Measurements from ENCODE around the gene SLC4A2. TPM values are rescaled to one million over a fixed set of nuclear protein-coding genes. Genes with fewer than 3 reads are reported as not detected.
A peak's percentile ranks its signal among the peaks of the same experiment; 100 is the strongest.
"Not testable (repeated sequence)": the region's sequence is repeated elsewhere in the genome, so short reads cannot be mapped to it uniquely, and the experiment has no call there.

SLC4A2 gene
- total RNA-seq, 5 donors from 2014 or later (not counting 1 experiment from before 2014, with no cell fraction given): 52.0 to 91.5 (median 74.4) TPM

- POLR2A ChIA-PET: no interaction called here
- Mint-ChIP-seq H3K36me3 (peaks cover 17% of the 10 kb centered on the region), H3K9me3 (no peaks in the 10 kb centered on the region), H3K27me3 (no peaks in the 10 kb centered on the region), H3K27ac (peak overlapping the region; percentile 46 to 48), H3K4me3 (no peak overlapping the region), H3K4me1 (peaks cover 0 to 12% (median 9%) of the 10 kb centered on the region in 3 donors)
- Histone ChIP-seq H3K4me1 (ENCODE audit: control insufficient read depth in 1 of 2, extremely low read depth in 1 of 2, insufficient read depth in 2 of 2, low read length in 2 of 2) (peaks cover 0 to 10% of the 10 kb centered on the region in 2 experiments), H3K9me3 (no peaks in the 10 kb centered on the region), H3K4me3 (ENCODE audit: control insufficient read depth in 1 of 2, extremely low read depth in 1 of 2, low read length in 1 of 2) (no peak overlapping the region), H3K27me3 (replicated peaks in 1 of 2; ENCODE audit: control insufficient read depth in 2 of 2, extremely low read depth in 1 of 2, insufficient read depth in 2 of 2, low read length in 1 of 2) (no peaks in the 10 kb centered on the region), H3K36me3 (ENCODE audit: control insufficient read depth in 2 of 2, extremely low read depth in 1 of 2, insufficient read depth in 1 of 2, low read length in 1 of 2) (peaks cover 17 to 45% of the 10 kb centered on the region in 2 donors), H3K27ac (ENCODE audit: low read length) (no peak overlapping the region)
- DNase-seq: peak in 4 of 35 experiments; percentile 26 to 43 (median 33)
- WGBS (ENCODE audit: insufficient coverage): 73% methylated on average over 5 of the region's 12 CpGs
- peak; percentile 29 to 57 (median 38) for ATAC-seq (replicated peaks in 1 of 4)
- CTCF ChIA-PET: interaction anchor here in 1 of 2 donors (0.8 kb wide), 1 partner anchor 21 kb away, joined by 3 read pairs; no protein-coding TSS in a partner anchor
Measured at GRCh38 chr7:151038951-151039849, 20.2 kb upstream of the SLC4A2 start.

DNA sequence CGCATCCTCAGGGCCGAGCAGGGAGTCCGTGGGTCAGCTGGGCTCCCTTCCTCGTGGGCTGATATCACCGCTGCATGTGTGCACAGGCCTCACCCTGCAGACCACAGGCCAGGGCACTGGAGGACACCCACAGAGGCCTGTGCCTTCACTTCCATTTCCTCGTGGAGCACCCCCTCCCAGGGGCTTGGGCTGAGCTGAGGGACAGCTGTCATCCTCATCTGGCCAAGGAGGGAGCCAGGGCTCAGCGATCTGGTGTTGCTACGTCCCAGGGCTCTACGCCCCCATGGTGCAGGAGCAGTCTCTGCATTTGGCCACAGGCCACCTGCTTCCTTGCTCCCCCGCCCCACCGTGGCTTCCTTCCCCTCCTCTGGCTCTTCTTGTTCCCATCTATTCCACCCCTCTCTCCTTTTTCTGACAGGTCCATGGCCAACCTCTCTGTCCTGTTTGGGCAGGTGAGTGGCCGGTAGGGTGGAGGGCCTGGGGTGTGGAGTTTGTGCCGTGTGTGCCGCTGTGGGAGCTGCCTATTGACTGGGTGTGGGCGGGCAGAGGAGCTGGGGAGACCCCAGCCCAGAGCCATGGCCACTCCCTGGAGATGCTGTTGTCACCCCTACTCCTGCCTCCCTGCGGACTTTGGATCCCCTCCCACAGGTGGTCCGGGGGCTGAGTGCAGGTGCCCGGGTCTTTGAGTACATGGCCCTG lies 19.4 kb upstream of the SLC4A2 start:
- DNase-seq (no peak), ATAC-seq (replicated peaks in 1 of 4) (no peak)
- 71% methylated on average over 12 of the region's 18 CpGs for WGBS (ENCODE audit: insufficient coverage)
- no peaks in the 10 kb centered on the region for H3K9me3 ChIP-seq
- no peak overlapping the region for H3K27ac ChIP-seq (ENCODE audit: low read length)
- POLR2A ChIA-PET: no interaction called here
- H3K27me3 Mint-ChIP-seq: no peaks in the 10 kb centered on the region
- peaks cover 0 to 10% of the 10 kb centered on the region in 2 experiments for H3K4me1 ChIP-seq (ENCODE audit: control insufficient read depth in 1 of 2, extremely low read depth in 1 of 2, insufficient read depth in 2 of 2, low read length in 2 of 2)
- no peak overlapping the region for H3K4me3 ChIP-seq (ENCODE audit: control insufficient read depth in 1 of 2, extremely low read depth in 1 of 2, low read length in 1 of 2)
- peaks cover 17 to 42% of the 10 kb centered on the region in 2 donors for H3K36me3 ChIP-seq (ENCODE audit: control insufficient read depth in 2 of 2, extremely low read depth in 1 of 2, insufficient read depth in 1 of 2, low read length in 1 of 2)
- H3K4me1 Mint-ChIP-seq: peaks cover 0 to 12% (median 9%) of the 10 kb centered on the region in 3 donors
- H3K36me3 Mint-ChIP-seq: peaks cover 17% of the 10 kb centered on the region
- no peaks in the 10 kb centered on the region for H3K9me3 Mint-ChIP-seq
- H3K27ac Mint-ChIP-seq: no peak overlapping the region
- CTCF ChIA-PET: interaction anchor here in 1 of 2 donors (0.8 kb wide), 1 partner anchor 22 kb away, joined by 3 read pairs; no protein-coding TSS in a partner anchor
- H3K27me3 ChIP-seq (replicated peaks in 1 of 2; ENCODE audit: control insufficient read depth in 2 of 2, extremely low read depth in 1 of 2, insufficient read depth in 2 of 2, low read length in 1 of 2): no peaks in the 10 kb centered on the region
- H3K4me3 Mint-ChIP-seq: no peak overlapping the region

DNA sequence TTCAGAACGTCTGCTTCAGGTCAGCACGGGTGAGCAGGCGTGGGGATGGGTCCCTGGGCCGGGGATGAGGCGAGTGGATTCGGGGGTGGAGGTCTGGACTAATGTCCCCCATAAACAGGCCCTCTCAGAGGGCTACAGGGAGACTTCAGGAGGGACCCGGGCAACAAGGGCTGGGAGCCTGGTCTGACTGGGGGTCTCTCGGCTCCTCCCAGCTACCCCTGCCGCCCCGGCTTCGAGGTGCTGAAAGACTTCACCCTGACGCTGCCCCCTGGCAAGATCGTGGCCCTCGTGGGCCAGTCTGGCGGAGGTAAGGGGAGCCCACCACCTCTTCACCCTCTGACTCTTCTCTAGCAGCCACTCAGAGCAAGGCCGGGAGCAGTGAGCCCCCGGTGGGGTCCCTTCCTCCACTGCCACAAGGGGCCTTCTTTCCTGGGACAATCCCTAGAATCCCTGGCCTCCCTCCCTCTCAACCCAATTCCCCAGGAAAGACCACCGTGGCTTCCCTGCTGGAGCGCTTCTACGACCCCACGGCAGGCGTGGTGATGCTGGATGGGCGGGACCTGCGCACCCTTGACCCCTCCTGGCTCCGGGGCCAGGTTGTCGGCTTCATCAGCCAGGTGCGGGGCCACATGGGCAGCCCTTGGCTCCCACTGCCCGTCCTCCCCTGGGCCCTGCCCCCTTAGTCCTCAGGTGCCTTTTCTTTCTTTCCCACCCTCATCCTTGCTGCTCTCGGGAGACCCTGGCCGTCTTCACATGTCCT lies 18.6 kb upstream of the SLC4A2 start:
- H3K27ac Mint-ChIP-seq: no peak overlapping the region
- Histone ChIP-seq H3K9me3 (no peaks in the 10 kb centered on the region), H3K36me3 (ENCODE audit: control insufficient read depth in 2 of 2, extremely low read depth in 1 of 2, insufficient read depth in 1 of 2, low read length in 1 of 2) (peaks cover 17 to 35% of the 10 kb centered on the region in 2 donors), H3K4me1 (ENCODE audit: control insufficient read depth in 1 of 2, extremely low read depth in 1 of 2, insufficient read depth in 2 of 2, low read length in 2 of 2) (peaks cover 0 to 10% of the 10 kb centered on the region in 2 experiments), H3K27me3 (replicated peaks in 1 of 2; ENCODE audit: control insufficient read depth in 2 of 2, extremely low read depth in 1 of 2, insufficient read depth in 2 of 2, low read length in 1 of 2) (no peaks in the 10 kb centered on the region), H3K4me3 (ENCODE audit: control insufficient read depth in 1 of 2, extremely low read depth in 1 of 2, low read length in 1 of 2) (no peak overlapping the region), H3K27ac (ENCODE audit: low read length) (no peak overlapping the region)
- no peak for ATAC-seq (replicated peaks in 1 of 4)
- POLR2A ChIA-PET: no interaction called here
- no peaks in the 10 kb centered on the region for H3K9me3 Mint-ChIP-seq
- no peaks in the 10 kb centered on the region for H3K27me3 Mint-ChIP-seq
- peaks cover 0 to 12% (median 9%) of the 10 kb centered on the region in 3 donors for H3K4me1 Mint-ChIP-seq
- DNase-seq: no peak
- peaks cover 21% of the 10 kb centered on the region for H3K36me3 Mint-ChIP-seq
- H3K4me3 Mint-ChIP-seq: no peak overlapping the region
- CTCF ChIA-PET: no interaction called here
- 95% methylated on average over 27 of the region's 30 CpGs for WGBS (ENCODE audit: insufficient coverage)

GRCh38 chr7:151043449-151043848 lies 15.9 kb upstream of the SLC4A2 start:
- ATAC-seq (replicated peaks in 1 of 4); H3K27me3 ChIP-seq (replicated peaks in 1 of 2; ENCODE audit: control insufficient read depth in 2 of 2, extremely low read depth in 1 of 2, insufficient read depth in 2 of 2, low read length in 1 of 2); H3K9me3 ChIP-seq; H3K4me3 ChIP-seq (ENCODE audit: control insufficient read depth in 1 of 2, extremely low read depth in 1 of 2, low read length in 1 of 2); CTCF ChIA-PET; H3K27ac ChIP-seq (ENCODE audit: low read length); H3K9me3 Mint-ChIP-seq; H3K27me3 Mint-ChIP-seq; H3K4me3 Mint-ChIP-seq; H3K27ac Mint-ChIP-seq; DNase-seq; POLR2A ChIA-PET: not testable (repeated sequence)
- H3K36me3 ChIP-seq (ENCODE audit: control insufficient read depth in 2 of 2, extremely low read depth in 1 of 2, insufficient read depth in 1 of 2, low read length in 1 of 2): peaks cover 11 to 19% of the 10 kb centered on the region in 2 donors
- H3K4me1 Mint-ChIP-seq: peaks cover 0 to 12% (median 9%) of the 10 kb centered on the region in 3 donors
- H3K36me3 Mint-ChIP-seq: peaks cover 13% of the 10 kb centered on the region
- 96% methylated on average over 5 of the region's 10 CpGs for WGBS (ENCODE audit: insufficient coverage)
- H3K4me1 ChIP-seq (ENCODE audit: control insufficient read depth in 1 of 2, extremely low read depth in 1 of 2, insufficient read depth in 2 of 2, low read length in 2 of 2): peaks cover 0 to 10% of the 10 kb centered on the region in 2 experiments

- Histone ChIP-seq H3K4me1 (ENCODE audit: control insufficient read depth in 1 of 2, extremely low read depth in 1 of 2, insufficient read depth in 2 of 2, low read length in 2 of 2) (peaks cover 0 to 7% of the 10 kb centered on the region in 2 experiments), H3K27me3 (replicated peaks in 1 of 2; ENCODE audit: control insufficient read depth in 2 of 2, extremely low read depth in 1 of 2, insufficient read depth in 2 of 2, low read length in 1 of 2) (no peaks in the 10 kb centered on the region), H3K27ac (ENCODE audit: low read length) (no peak overlapping the region), H3K4me3 (ENCODE audit: control insufficient read depth in 1 of 2, extremely low read depth in 1 of 2, low read length in 1 of 2) (no peak overlapping the region), H3K36me3 (ENCODE audit: control insufficient read depth in 2 of 2, extremely low read depth in 1 of 2, insufficient read depth in 1 of 2, low read length in 1 of 2) (peaks cover 11 to 19% of the 10 kb centered on the region in 2 donors), H3K9me3 (no peaks in the 10 kb centered on the region)
- H3K4me3 Mint-ChIP-seq: no peak overlapping the region
- peaks cover 13% of the 10 kb centered on the region for H3K36me3 Mint-ChIP-seq
- ATAC-seq (replicated peaks in 1 of 4) (no peak), DNase-seq (no peak)
- H3K9me3 Mint-ChIP-seq: no peaks in the 10 kb centered on the region
- peaks cover 0 to 9% (median 9%) of the 10 kb centered on the region in 3 donors for H3K4me1 Mint-ChIP-seq
- H3K27me3 Mint-ChIP-seq: no peaks in the 10 kb centered on the region
- H3K27ac Mint-ChIP-seq: no peak overlapping the region
- WGBS (ENCODE audit: insufficient coverage): 97% methylated on average over 18 of the region's 20 CpGs
- CTCF ChIA-PET: no interaction called here
- POLR2A ChIA-PET: interaction anchor here in 1 of 2 donors (0.6 kb wide), 1 partner anchor 689 kb away, joined by 8 read pairs; no protein-coding TSS in a partner anchor
Measured at GRCh38 chr7:151043959-151044358, 15.4 kb upstream of the SLC4A2 start.

GRCh38 chr7:151045262-151045661 lies 14.1 kb upstream of the SLC4A2 start:
- Mint-ChIP-seq H3K27ac (no peak overlapping the region), H3K4me1 (peaks cover 0 to under 1% (median 0%) of the 10 kb centered on the region in 3 donors), H3K27me3 (no peaks in the 10 kb centered on the region), H3K36me3 (peaks cover 13% of the 10 kb centered on the region), H3K9me3 (no peaks in the 10 kb centered on the region), H3K4me3 (no peak overlapping the region)
- H3K4me1 ChIP-seq (ENCODE audit: control insufficient read depth in 1 of 2, extremely low read depth in 1 of 2, insufficient read depth in 2 of 2, low read length in 2 of 2): no peaks in the 10 kb centered on the region
- peaks cover 11 to 19% of the 10 kb centered on the region in 2 donors for H3K36me3 ChIP-seq (ENCODE audit: control insufficient read depth in 2 of 2, extremely low read depth in 1 of 2, insufficient read depth in 1 of 2, low read length in 1 of 2)
- no peak overlapping the region for H3K4me3 ChIP-seq (ENCODE audit: control insufficient read depth in 1 of 2, extremely low read depth in 1 of 2, low read length in 1 of 2)
- H3K27me3 ChIP-seq (replicated peaks in 1 of 2; ENCODE audit: control insufficient read depth in 2 of 2, extremely low read depth in 1 of 2, insufficient read depth in 2 of 2, low read length in 1 of 2): peaks cover 0 to 4% of the 10 kb centered on the region in 2 experiments
- H3K27ac ChIP-seq (ENCODE audit: low read length): no peak overlapping the region
- H3K9me3 ChIP-seq: no peaks in the 10 kb centered on the region
- DNase-seq: no peak
- POLR2A ChIA-PET: no interaction called here
- ATAC-seq (replicated peaks in 1 of 4): no peak
- CTCF ChIA-PET: no interaction called here
- WGBS (ENCODE audit: insufficient coverage): 92% methylated on average over 8 of the region's 11 CpGs
